ENCODE results near the gene MSANTD7. TPM values are rescaled to one million over a fixed set of nuclear protein-coding genes. Genes with fewer than 3 reads are reported as not detected.

Gene MSANTD7
- polyA plus RNA-seq, 6 donors from 2014 or later, result 6.4 to 19.6 (median 9.3) TPM

GRCh38 chr10:14879124-14879927, 41.2 kb downstream of the MSANTD7 start:
- DNase-seq, result peak; percentile 25
- peaks cover 13 to 30% (median 24%) of the 10 kb centered on the region in 3 donors for H3K4me1 Mint-ChIP-seq
- peak; percentile 4 to 7 for ATAC-seq (ENCODE audit: low read depth in 2 of 2)

DNA sequence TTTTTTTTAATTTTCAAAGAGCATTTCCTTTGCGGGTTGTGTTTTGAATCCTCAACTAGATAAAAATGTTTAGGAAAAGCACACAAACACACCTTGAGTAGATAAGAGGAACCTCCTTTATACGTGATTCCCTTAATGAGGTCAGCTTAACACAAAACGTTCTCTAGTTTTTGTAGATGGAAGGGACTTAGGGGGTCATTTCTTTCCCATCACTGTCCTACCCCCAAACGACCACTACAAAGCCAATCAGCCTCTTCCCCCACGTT, 41.8 kb downstream of the MSANTD7 start:
- Mint-ChIP-seq H3K36me3 (no peaks in the 10 kb centered on the region), H3K4me1 (peaks cover 13 to 30% (median 24%) of the 10 kb centered on the region in 3 donors), H3K9me3 (no peaks in the 10 kb centered on the region), H3K4me3 (peak overlapping the region; percentile 89 to 97 (median 94)), H3K27me3 (peaks cover 0 to 5% (median 0%) of the 10 kb centered on the region in 3 donors), H3K27ac (peak overlapping the region in 2 of 6 donors; percentile 24 to 81)
- ATAC-seq (ENCODE audit: low read depth in 2 of 2) (no peak), DNase-seq (no peak)

More at GRCh38 chr10:14879124-14879927, 41.2 kb downstream of the MSANTD7 start:
- Mint-ChIP-seq H3K36me3 (no peaks in the 10 kb centered on the region), H3K9me3 (no peaks in the 10 kb centered on the region), H3K27me3 (peaks cover 0 to 5% (median 0%) of the 10 kb centered on the region in 3 donors), H3K27ac (peak overlapping the region in 4 of 6 donors; percentile 38 to 90 (median 85)), H3K4me3 (peak overlapping the region; percentile 89 to 97 (median 94))

GRCh38 chr10:14880229-14880628, 42.1 kb downstream of the MSANTD7 start:
- H3K9me3 Mint-ChIP-seq, result no peaks in the 10 kb centered on the region
- DNase-seq, result no peak
- peaks cover 13 to 30% (median 24%) of the 10 kb centered on the region in 3 donors for H3K4me1 Mint-ChIP-seq
- no peaks in the 10 kb centered on the region for H3K36me3 Mint-ChIP-seq
- H3K4me3 Mint-ChIP-seq, result peak overlapping the region in 7 of 8 donors; percentile 89 to 97 (median 94)
- peaks cover 0 to 5% (median 0%) of the 10 kb centered on the region in 3 donors for H3K27me3 Mint-ChIP-seq
- peak overlapping the region in 1 of 6 donors; percentile 24 for H3K27ac Mint-ChIP-seq
- ATAC-seq (ENCODE audit: low read depth in 2 of 2), result no peak

GRCh38 chr10:14884082-14884481, 46.0 kb downstream of the MSANTD7 start:
- DNase-seq (no peak), ATAC-seq (ENCODE audit: low read depth in 2 of 2) (no peak)
- H3K27ac Mint-ChIP-seq, result no peak overlapping the region
- peaks cover 0 to 4% (median 0%) of the 10 kb centered on the region in 3 donors for H3K27me3 Mint-ChIP-seq
- no peaks in the 10 kb centered on the region for H3K9me3 Mint-ChIP-seq
- peaks cover 4 to 11% (median 5%) of the 10 kb centered on the region in 3 donors for H3K4me1 Mint-ChIP-seq
- H3K4me3 Mint-ChIP-seq, result peak overlapping the region in 1 of 8 donors; percentile 37
- no peaks in the 10 kb centered on the region for H3K36me3 Mint-ChIP-seq

Other genes starting within 250 kb of the MSANTD7 start
- 100 to 1,000 TPM; 112 to 259 (median 159) TPM for gene FAM107B, start 63.4 kb upstream of the MSANTD7 start, polyA plus RNA-seq (ENCODE audit: low read depth in 6 of 6)
- gene CDNF, start 269 bp upstream of the MSANTD7 start, polyA plus RNA-seq (ENCODE audit: low read depth in 6 of 6), result 1 to 10 TPM; 1.1 to 2.7 (median 1.9) TPM
- 10 to 100 TPM; 14.8 to 23.3 (median 19.8) TPM for gene HSPA14, start within 50 bp of the MSANTD7 start, polyA plus RNA-seq (ENCODE audit: low read depth in 6 of 6)
- gene SUV39H2, start 40.6 kb downstream of the MSANTD7 start, polyA plus RNA-seq (ENCODE audit: low read depth in 6 of 6), result 1 to 10 TPM; 1.0 to 3.9 (median 1.7) TPM
- 10 to 100 TPM; 36.2 to 69.6 (median 45.8) TPM for gene DCLRE1C, start 115.8 kb downstream of the MSANTD7 start, polyA plus RNA-seq (ENCODE audit: low read depth in 6 of 6)
- gene MEIG1, start 121.1 kb downstream of the MSANTD7 start, polyA plus RNA-seq (ENCODE audit: low read depth in 6 of 6), result 1 to 10 TPM in 2 of 6 donors, under 1 TPM in 1, not detected in 3; 0.99 to 2.2 (median 1.2) TPM
- gene OLAH, start 205.6 kb downstream of the MSANTD7 start, polyA plus RNA-seq (ENCODE audit: low read depth in 6 of 6), result not detected